HG03354 (cell line): ENCODE data around the gene NIT2.

ENCODE experiments used
- ATAC-seq: cut with Tn5 transposase; IDR thresholded peaks from one replicate; pipeline ENCODE4 v1.9.1; 2021; ENCODE audit warnings: mild to moderate bottlenecking; ENCODE audit not compliant: unreplicated experiment, poor library complexity, severe bottlenecking

Gene NIT2

DNA sequence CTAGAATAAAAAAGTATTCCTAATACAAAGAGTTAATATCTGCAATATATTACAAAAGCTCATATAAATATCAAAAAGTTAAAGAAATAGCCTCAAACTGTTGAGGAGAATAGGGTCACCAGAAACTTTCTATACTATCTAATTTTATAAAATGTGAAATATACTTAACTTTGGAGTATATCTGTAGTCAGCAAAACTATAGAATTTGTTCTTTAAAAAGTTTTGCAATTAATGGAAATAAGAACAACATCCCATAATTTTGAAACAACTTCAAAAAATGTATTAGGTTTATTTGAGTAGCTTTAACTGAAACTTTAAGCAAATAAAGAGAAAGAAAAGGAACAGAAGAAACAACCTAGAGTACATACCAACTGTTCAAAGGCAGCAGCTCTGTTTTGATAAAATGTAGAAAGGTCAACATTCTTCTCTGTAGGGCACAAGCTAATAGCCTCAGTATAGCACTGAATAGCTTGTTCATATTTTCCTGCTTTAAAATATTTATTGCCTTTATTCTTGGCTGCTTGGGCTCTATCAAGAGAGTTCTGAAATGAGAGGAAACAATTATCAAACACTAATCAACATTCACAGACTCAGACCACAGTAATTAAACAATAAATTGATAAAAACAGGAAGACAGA, 52.0 kb downstream of the NIT2 start:
- no peak for ATAC-seq

DNA sequence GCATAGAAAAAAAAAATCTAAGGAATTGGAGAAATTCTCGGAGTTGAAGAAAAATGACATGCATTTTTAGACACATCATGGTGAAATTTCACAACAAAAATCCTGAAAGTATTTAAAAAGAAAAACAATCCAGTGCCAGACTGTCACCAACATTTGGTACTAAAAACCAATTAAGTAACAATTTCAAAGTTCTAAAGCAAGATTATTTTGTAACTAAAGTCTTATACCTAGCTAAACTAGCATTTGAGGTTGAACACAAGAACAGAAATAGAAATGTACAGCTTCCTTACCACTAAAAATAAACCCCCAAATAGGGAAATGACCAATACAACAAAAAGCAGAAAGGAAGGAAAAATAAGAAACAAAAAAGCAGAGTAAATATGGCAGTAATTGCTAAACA, 54.5 kb downstream of the NIT2 start:
- ATAC-seq = no peak

DNA sequence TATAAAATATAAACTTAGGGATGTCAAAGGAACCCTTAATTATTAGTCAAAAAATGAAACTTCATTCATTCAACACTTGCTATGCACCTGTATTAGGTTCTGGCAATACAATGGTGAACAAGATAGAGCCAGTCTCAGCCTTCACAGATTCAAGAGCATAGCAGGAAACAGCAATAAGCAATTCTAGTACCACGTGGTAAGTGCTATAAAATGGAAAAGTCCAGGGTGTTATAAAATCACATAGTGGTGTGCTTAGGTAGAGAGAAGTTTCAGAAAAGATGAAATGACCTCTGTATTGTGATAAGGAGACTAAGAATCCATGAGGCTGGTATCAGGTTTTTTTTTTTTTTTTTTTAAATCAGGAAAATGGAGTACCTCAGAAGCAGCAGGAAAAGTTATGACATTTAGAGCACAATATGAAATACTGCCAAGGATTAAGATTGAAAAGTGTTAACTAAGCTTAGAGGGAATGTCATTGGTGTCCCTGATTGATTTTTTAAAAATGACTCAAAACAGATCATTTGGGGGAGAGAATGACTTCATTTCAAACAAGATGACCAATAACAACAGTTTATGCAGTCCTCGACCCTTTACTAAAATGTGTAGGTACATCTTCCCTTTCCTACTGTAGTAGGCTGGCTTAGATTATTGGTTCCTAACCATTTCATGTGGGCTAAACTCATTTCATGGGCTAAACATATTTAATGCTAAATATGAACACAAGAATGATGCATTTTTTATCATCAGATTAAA, 61.3 kb downstream of the NIT2 start:
- no peak for ATAC-seq

DNA sequence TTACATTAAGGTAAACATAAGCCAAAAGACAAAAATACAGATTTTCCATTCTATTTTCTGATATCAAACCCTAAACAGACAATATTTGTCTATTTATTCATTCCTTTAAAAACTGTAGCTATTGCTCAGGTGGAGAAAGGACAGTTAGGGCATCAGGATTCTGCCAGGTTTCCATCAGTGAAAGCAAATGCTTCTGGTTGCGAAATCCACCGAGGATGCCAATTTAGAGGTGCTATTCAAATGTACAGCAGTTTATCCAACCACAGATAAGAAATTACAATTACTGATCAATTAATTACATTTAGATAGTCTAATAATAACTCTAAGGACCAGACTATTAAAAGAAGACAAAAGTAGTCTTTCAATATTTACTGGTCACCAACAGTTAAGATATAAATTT, 62.4 kb downstream of the NIT2 start:
- no peak for ATAC-seq

DNA sequence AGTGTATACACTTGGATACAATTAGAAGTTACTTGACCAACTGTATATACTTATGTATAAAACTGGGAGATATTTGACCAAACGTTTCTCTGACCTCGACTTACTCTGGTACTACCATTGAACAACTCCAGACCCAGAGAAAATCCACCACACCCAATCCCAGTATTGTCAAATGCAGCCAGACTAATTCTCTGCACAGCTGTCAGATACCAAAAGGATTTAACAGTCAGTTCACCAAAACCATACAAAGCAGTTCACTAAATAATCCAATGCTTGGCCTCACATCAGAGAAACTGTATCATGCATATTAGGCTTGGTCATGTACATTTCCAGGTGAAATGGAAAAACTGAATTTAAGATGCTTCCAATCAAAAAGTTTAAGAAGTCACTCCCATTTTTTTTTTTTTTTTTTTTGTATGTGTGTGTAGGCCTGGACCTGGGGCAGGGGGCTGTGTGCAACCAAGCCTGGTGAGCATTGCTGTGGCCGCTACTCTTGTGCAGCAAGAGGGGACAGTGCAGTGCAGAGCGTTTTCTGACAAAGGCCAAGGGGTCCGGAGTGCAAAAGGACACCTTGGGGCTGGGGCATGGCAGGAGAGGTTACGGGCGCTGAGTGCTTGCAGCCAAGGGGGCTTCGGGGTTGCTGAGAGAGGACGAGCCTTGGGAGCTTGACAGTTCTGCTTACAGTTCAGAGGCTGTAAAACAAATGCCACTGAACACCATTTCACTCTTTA, 64.9 kb downstream of the NIT2 start:
- no peak for ATAC-seq

DNA sequence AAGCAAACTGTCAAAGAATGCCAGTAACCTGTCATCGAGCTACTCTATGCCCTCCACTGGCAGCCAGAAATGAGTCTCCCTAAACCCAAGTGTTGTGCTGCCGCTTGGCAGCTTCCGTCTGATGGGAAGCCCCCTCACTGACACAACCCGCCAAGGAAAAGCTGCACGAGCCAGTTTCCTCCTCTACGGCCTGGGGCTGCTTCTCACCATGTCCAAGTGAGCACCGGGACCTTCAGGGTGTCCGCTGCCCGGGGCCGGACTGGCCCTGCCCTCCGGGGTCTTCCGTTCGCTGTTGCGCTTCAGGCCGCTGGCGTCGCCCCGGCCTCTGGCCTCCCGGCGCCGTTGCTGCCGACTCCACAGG, 65.8 kb downstream of the NIT2 start:
- ATAC-seq = peak; percentile 22

DNA sequence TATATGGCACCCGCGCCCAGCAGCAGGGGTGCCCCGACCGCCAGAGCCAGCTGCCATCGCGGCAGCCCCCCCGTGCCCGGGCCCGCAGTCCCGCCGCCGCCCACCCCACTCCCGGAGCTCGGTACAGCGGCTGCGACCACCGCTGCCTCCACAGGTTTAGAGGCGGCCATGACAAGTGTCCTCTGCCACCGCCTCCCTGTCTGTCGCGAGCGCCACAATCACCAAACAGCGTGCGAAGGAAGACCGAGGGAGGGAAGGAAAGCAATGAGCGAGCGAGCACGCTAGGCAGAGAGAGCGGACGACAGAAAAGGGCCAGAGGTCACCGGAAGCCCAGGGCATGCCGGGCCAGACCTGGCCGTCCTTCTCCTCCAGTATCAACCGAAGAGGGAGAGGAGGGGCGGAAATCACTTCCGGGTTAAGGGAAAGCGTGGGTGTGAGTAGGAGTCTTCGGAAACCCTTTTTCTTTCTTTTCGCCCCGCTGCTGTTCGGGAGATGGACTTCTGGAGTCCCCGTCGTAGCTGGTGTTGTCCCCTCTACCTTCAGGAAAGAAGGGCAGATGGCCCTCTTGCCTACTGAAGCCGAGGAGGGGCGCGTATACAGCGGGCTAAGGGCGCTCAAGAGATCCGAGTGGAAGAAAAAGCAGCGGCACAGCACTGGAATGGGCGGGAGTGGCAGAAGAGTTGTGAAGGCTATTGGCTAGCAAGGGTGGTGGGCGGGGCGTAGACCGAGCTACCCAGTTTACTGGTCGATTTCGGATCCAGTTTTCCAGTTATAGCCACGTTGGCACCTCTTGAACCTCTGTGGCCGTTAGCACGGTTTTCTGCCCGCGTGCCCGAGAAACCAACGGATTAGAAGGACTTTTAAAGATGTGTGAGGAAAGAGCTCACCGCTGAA, 66.5 kb downstream of the NIT2 start, which contains the start of the genes LNP1 and TOMM70:
Gene LNP1, plus strand, starts transcription at position 760 of the 894 bp plus-strand sequence. CDS start 28,191 bp downstream, outside the sequence.
Gene TOMM70, minus strand, starts transcription at position 310 of the 894 bp plus-strand sequence. Its CDS starts 140 bp downstream, at position 170.
- ATAC-seq = peak; percentile 89

DNA sequence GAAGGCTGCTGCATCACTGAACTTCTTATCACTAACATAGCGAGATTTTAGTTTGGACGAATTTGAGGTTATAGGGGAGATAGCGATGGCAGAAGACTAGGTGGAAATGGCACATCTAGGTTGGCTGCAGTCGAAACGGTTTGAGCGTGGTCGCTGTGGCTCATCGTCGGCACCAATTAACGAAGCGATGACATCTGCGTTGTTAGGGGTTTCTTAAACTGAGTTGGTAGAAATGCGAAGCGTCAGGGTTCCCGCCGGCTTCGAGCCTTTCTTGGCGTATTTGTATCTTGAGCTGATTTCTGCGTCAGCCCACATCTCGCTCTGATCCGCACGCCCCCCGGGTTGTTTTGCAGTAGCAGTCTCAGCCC, 67.1 kb downstream of the NIT2 start:
- peak; percentile 22 for ATAC-seq

DNA sequence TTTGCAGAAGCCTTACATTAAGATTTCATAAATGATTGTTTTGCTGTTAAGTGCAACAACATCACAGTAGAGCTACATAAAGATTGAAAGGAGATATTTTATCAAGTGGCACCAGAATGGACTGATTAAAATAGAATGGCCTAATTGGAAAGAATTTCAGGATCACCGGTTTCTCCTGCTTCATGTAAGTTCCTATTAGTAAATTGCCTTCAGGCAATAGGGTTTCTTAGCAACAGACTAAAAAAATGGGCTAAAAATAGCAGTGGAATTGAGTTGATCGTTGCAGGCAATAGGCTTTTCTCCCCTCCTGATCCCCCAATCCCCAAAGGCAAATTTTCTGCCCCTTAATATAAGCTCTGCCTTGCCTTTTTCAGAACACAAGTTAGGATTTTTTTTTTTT, 67.7 kb downstream of the NIT2 start:
- ATAC-seq = no peak

DNA sequence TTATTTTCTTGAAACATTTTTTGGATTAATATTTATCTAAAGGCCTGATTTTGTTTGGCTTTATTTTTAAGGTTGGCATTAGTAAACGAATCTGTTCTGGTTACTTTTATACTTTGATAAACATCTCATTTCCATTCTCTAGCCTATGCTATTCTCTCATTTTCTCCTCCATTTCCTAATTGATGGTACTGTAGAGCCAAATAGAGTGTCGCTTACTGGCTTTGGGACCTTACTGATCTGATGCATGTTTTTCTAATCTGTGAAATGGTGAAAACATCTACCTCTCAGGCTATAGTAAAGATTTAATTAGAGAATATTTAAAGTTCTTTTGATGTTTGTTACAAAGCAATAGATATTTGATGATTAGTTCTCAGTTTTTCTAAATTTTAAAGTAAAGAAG, 68.3 kb downstream of the NIT2 start:
- ATAC-seq = no peak

DNA sequence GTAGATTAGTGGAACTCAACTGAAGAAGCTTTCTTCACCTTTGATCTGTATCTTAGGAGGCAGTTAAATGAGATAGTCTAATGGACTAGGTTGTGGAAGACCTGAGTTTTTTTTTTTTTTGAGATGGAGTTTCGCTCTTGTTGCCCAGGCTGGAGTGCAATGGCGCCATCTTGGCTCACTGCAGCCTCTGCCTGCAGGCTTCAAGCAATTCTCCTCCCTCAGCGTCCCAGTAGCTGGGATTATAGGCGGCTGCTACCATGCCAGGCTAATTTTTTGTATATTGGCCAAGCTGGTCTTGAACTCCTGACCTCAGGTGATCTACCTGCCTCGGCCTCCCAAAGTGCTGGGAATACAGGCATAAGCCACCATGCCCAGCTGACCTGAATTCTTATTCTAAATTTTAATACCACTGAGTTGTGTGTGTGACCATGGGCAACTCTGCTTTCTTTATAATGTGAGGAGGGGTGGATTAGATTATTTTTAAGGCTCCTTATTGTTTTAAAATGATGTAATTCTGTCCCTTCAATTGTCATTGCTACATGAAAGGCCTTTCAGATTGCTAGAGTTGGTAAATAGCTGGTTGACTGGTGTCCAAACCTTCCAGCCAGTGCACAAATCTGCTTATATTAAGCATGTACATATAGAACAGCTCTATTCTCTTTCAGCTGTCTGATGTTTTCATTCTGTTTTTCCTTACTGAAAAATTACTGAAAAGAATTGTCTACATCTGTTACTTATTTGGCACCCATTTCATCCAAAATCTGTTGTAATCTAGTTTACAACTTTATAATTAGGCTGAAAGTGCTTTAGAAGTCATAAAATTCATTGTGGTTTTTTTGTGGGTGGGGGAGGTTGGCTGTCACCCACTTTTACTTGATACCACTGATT, 69.0 kb downstream of the NIT2 start:
- ATAC-seq = no peak

DNA sequence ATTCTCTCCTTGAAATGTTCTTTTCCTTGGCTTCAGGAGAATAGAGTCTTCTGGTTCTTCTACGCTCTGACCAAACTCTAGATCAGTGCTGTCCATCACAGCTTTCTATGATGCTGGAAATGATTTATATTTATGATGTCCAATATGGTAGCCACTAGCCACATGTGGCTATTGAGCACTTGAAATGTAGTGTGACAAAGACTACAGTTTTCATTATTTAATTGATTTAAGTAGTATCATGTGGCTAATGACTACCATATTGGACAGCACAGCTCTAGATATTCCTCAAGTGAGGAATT, 69.6 kb downstream of the NIT2 start:
- no peak for ATAC-seq

DNA sequence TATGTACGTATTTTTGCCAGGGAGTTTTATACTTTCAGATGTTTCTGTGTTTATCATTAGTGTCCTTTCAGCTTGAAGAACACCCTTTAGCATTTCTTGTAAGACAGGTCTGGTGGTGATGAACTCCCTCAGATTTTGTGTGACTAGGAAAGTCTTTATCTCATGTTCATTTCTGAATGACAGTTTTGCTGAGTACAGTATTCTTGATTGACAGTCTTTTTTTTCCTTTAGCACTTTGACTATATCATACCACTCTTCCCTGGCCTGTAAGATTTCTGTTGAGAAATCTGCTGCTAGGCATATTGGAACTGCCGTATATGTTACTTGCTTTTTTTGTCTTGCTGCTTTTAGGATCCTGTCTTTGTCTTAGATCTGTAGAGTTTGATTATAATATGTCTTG, 72.6 kb downstream of the NIT2 start:
- no peak for ATAC-seq

DNA sequence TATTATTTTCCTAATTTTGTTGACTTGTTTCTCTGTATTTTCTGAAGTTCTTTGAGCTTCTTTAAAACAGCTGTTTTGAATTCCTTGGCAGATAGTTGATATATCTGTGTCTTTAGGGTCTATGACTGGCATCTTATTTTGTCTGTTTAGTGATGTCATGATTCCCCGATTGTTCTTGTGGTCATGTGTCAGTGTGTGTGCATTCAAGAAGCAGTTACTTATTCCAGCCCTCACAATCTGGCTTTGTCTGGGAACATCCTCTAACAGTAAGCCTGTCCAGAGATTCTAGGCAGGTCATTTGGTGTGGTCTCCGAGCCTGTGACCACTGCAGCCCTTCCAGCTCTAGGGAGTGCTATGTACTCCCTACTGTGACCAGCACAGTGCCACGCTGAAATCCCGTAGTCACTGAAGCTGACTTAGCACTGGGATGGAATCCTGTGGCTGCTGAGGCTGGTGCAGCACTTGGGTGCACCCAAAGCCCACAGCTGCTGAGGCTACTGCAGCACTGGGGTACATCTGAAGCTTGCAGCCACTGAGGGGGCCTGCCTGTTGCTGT, 73.5 kb downstream of the NIT2 start:
- no peak for ATAC-seq
